ENCODE measurements around the gene CCDC82. TPM values are rescaled to one million over a fixed set of nuclear protein-coding genes. Genes with fewer than 3 reads are reported as not detected.

The CCDC82 gene
- total RNA-seq, 2 experiments from 2014 or later: 22.2 to 43.6 TPM

DNA sequence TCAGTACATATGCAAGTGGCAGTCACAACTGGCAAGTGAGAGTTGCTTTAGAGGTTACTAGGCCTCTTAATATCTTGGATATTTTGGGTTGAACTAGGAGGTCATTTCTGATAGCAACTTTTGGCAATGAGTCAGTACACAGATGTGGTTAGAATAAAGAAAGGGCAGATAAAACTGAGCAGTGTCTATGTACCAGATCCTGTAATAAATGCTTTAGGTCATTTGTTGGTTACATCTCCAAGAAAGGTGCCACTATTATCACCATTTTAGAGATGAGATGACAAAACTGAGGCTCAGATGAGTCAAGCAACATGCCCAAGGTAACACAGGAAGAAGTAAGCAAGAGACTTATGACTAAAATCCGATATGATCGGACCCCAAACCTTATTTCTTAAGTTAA lies 71.7 kb downstream of the CCDC82 start:
- intact Hi-C loops (cut with micrococcal nuclease; ENCODE audit: unreplicated experiment): no loop called here

DNA sequence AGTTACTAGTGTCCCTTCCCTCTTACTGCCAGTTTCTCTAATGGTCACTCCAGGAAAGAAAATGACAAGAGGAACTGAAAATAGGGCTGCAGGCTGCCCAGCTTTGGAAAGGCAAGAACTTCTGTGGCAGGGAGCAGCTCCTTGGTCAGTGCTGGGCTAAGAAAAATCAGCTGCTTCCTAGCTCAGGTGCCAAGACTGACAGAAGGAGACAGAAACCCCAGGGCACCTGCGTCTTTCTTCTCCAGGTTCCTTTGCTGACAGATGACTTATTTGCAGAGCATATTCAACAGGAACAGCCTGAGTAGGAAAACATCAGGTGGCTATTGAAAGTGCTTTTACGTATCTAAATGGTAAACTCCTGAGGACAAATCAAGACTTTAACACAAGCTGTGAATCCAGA lies 72.1 kb downstream of the CCDC82 start:
- Histone ChIP-seq H3K79me2 (ENCODE audit: insufficient read depth, low read depth, low read length) (no peaks in the 10 kb centered on the region), H3K9me3 (ENCODE audit: low read length) (no peaks in the 10 kb centered on the region), H2AFZ (ENCODE audit: low read length) (no peak overlapping the region), H3K27ac (ENCODE audit: low read depth, low read length, poor library complexity, severe bottlenecking) (no peak overlapping the region), H3K4me2 (ENCODE audit: low read length) (no peak overlapping the region), H4K20me1 (ENCODE audit: insufficient read depth, low read length) (no peaks in the 10 kb centered on the region), H3K9me2 (ENCODE audit: insufficient read depth, low read length) (no peaks in the 10 kb centered on the region), H3K36me3 (ENCODE audit: insufficient read depth, low read length) (no peaks in the 10 kb centered on the region), H3K4me3 (ENCODE audit: low read depth, low read length, poor library complexity, severe bottlenecking) (no peak overlapping the region), H3K4me1 (ENCODE audit: insufficient read depth, low read length, poor library complexity, severe bottlenecking) (no peaks in the 10 kb centered on the region)
- POLR2A ChIA-PET: interaction anchor here (0.6 to 0.7 kb wide), 2 partner anchors 22 to 44 kb away, joined by 3 to 4 read pairs; no protein-coding TSS in a partner anchor
- no peak for DNase-seq (ENCODE audit: low spot score)
- TF ChIP-seq CTCF (conservative IDR thresholded peaks at IDR 0.05; ENCODE audit: low read length) (no peak), EZH2phosphoT487 (IDR thresholded peaks at IDR 0.05; ENCODE audit: borderline replicate concordance, low read depth, low read length) (no peak)
- CTCF ChIA-PET (ENCODE audit: unreplicated experiment): no interaction called here
- BruUV-seq (replicated peaks): no TSS peak
- intact Hi-C loops (cut with micrococcal nuclease; ENCODE audit: unreplicated experiment): no loop called here

More for the DNA sequence above, 71.7 kb downstream of the CCDC82 start:
- ChIA-PET CTCF (ENCODE audit: unreplicated experiment) (no interaction called here), POLR2A (no interaction called here)
- no peaks in the 10 kb centered on the region for H3K9me3 ChIP-seq (ENCODE audit: low read length)
- no peak overlapping the region for H3K4me3 ChIP-seq (ENCODE audit: low read depth, low read length, poor library complexity, severe bottlenecking)
- TF ChIP-seq CTCF (conservative IDR thresholded peaks at IDR 0.05; ENCODE audit: low read length): no peak
- no peak for TF ChIP-seq EZH2phosphoT487 (IDR thresholded peaks at IDR 0.05; ENCODE audit: borderline replicate concordance, low read depth, low read length)
- no peaks in the 10 kb centered on the region for H3K9me2 ChIP-seq (ENCODE audit: insufficient read depth, low read length)
- H3K27ac ChIP-seq (ENCODE audit: low read depth, low read length, poor library complexity, severe bottlenecking): no peak overlapping the region
- no peak overlapping the region for H3K4me2 ChIP-seq (ENCODE audit: low read length)
- H3K79me2 ChIP-seq (ENCODE audit: insufficient read depth, low read depth, low read length): no peaks in the 10 kb centered on the region
- no TSS peak for BruUV-seq (replicated peaks)
- no peaks in the 10 kb centered on the region for H4K20me1 ChIP-seq (ENCODE audit: insufficient read depth, low read length)
- no peaks in the 10 kb centered on the region for H3K4me1 ChIP-seq (ENCODE audit: insufficient read depth, low read length, poor library complexity, severe bottlenecking)
- H3K36me3 ChIP-seq (ENCODE audit: insufficient read depth, low read length): no peaks in the 10 kb centered on the region
- H2AFZ ChIP-seq (ENCODE audit: low read length): no peak overlapping the region
- no peak for DNase-seq (ENCODE audit: low spot score)

DNA sequence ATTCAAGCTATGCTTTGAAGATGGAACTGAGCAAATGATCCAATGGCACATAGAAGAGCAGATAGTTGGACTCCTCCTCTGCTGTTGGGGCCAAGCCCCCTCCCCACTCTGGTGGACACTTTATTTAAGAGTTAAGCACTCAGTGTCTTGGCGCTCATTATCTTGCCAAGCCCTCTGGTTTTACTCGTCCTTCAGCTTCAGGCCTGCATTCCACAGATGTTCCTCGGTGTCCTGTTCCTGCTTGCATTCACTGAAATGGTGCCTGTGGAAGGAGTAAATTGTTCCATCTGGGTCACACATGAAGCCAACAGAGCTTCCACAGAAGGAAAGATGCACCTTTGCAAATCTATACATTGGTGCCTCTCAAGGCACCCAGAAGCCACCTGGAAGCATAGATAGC lies 72.8 kb downstream of the CCDC82 start:
- no peak overlapping the region for H3K4me2 ChIP-seq (ENCODE audit: low read length)
- ChIA-PET CTCF (ENCODE audit: unreplicated experiment) (no interaction called here), POLR2A (interaction anchor here (0.6 to 0.7 kb wide), 2 partner anchors 23 to 44 kb away, joined by 3 to 4 read pairs; no protein-coding TSS in a partner anchor)

More for the DNA sequence above, 72.8 kb downstream of the CCDC82 start:
- no peak overlapping the region for H2AFZ ChIP-seq (ENCODE audit: low read length)
- DNase-seq (ENCODE audit: low spot score): no peak
- intact Hi-C loops (cut with micrococcal nuclease; ENCODE audit: unreplicated experiment): no loop called here
- no peaks in the 10 kb centered on the region for H3K9me2 ChIP-seq (ENCODE audit: insufficient read depth, low read length)
- H3K4me3 ChIP-seq (ENCODE audit: low read depth, low read length, poor library complexity, severe bottlenecking): no peak overlapping the region
- H3K4me1 ChIP-seq (ENCODE audit: insufficient read depth, low read length, poor library complexity, severe bottlenecking): no peaks in the 10 kb centered on the region
- no peaks in the 10 kb centered on the region for H3K79me2 ChIP-seq (ENCODE audit: insufficient read depth, low read depth, low read length)
- no peaks in the 10 kb centered on the region for H4K20me1 ChIP-seq (ENCODE audit: insufficient read depth, low read length)
- BruUV-seq (replicated peaks): no TSS peak
- no peaks in the 10 kb centered on the region for H3K9me3 ChIP-seq (ENCODE audit: low read length)
- TF ChIP-seq CTCF (conservative IDR thresholded peaks at IDR 0.05; ENCODE audit: low read length) (no peak), EZH2phosphoT487 (IDR thresholded peaks at IDR 0.05; ENCODE audit: borderline replicate concordance, low read depth, low read length) (no peak)
- no peaks in the 10 kb centered on the region for H3K36me3 ChIP-seq (ENCODE audit: insufficient read depth, low read length)
- no peak overlapping the region for H3K27ac ChIP-seq (ENCODE audit: low read depth, low read length, poor library complexity, severe bottlenecking)
